ENCODE data around the gene SOCS6. TPM values are rescaled to one million over a fixed set of nuclear protein-coding genes. Genes with fewer than 3 reads are reported as not detected.

Gene SOCS6
- total and polyA plus RNA-seq, 2 of the 13 experiments (the other 11 are each of a cell fraction or from before 2014, with no cell fraction given) = 18.6 to 38.3 TPM

- peak; percentile 43; the same call in 1 of the 2 replicates for TF ChIP-seq PRDM15 (CRISPR knock-in tag; IDR thresholded peaks at IDR 0.05)
- no peak for TF ChIP-seq ISX (CRISPR knock-in tag; conservative IDR thresholded peaks at IDR 0.05)
- no peak for TF ChIP-seq HNRNPH1 (optimal IDR thresholded peaks at IDR 0.05; ENCODE audit: low read depth, low read length)
- TF ChIP-seq HNRNPL (IDR thresholded peaks at IDR 0.05; ENCODE audit: low read depth, low read length) = no peak
- TF ChIP-seq GTF3A (CRISPR knock-in tag; conservative IDR thresholded peaks at IDR 0.05) = no peak
- TF ChIP-seq ZNF569 (CRISPR knock-in tag; IDR thresholded peaks at IDR 0.05; ENCODE audit: borderline replicate concordance) = no peak
- no peak for TF ChIP-seq GZF1 (CRISPR knock-in tag; IDR thresholded peaks at IDR 0.05)
- TF ChIP-seq TEAD2 (CRISPR knock-in tag; IDR thresholded peaks at IDR 0.05) = no peak
- TF ChIP-seq ZIK1 (CRISPR knock-in tag; IDR thresholded peaks at IDR 0.05; ENCODE audit: borderline replicate concordance, low read depth) = no peak
- no peak for TF ChIP-seq ZNF746 (CRISPR knock-in tag; IDR thresholded peaks at IDR 0.05)
- no peak for TF ChIP-seq NR2F1 (CRISPR knock-in tag; IDR thresholded peaks at IDR 0.05)
- no peak for TF ChIP-seq ZNF703 (CRISPR knock-in tag; IDR thresholded peaks at IDR 0.05; ENCODE audit: borderline replicate concordance)
- TF ChIP-seq ZNF543 (CRISPR knock-in tag; IDR thresholded peaks at IDR 0.05) = no peak
- TF ChIP-seq ZNF737 (CRISPR knock-in tag; IDR thresholded peaks at IDR 0.05; ENCODE audit: borderline replicate concordance) = no peak
- TF ChIP-seq ZFP36 (IDR thresholded peaks at IDR 0.05; ENCODE audit: borderline replicate concordance, low read depth, low read length, partially characterized antibody) = no peak
- no peak; the same call in 1 of the 2 replicates for TF ChIP-seq POGK (CRISPR knock-in tag; conservative IDR thresholded peaks at IDR 0.05)
- no peak for TF ChIP-seq ZNF264 (CRISPR knock-in tag; IDR thresholded peaks at IDR 0.05)
- TF ChIP-seq NCOA1 (CRISPR knock-in tag; IDR thresholded peaks at IDR 0.05) = no peak
- TF ChIP-seq CREBL2 (CRISPR knock-in tag; IDR thresholded peaks at IDR 0.05; ENCODE audit: borderline replicate concordance) = 0 out of 2 replicates have a peak, but pooled peaks have one; percentile 51
- TF ChIP-seq THAP8 (CRISPR knock-in tag; IDR thresholded peaks at IDR 0.05; ENCODE audit: borderline replicate concordance) = no peak
- no peak for TF ChIP-seq ZNF572 (CRISPR knock-in tag; IDR thresholded peaks at IDR 0.05)
- no peak for TF ChIP-seq POLR2G (IDR thresholded peaks at IDR 0.05; ENCODE audit: low read depth, low read length)
These were observed 534 bp upstream of the SOCS6 start (continued) for GRCh38 chr18:70288171-70288850.

All from HepG2 (cell line).